Smooth muscle cell (in vitro differentiated cells): ENCODE measurements around the gene DGKZ. TPM values are rescaled to one million over a fixed set of nuclear protein-coding genes. Genes with fewer than 3 reads are reported as not detected.

Experiments
- DNase-seq: peaks from one replicate; lab custom pipeline; 2025; ENCODE audit not compliant: unreplicated experiment; lab: John Stamatoyannopoulos, UW
- H2AFZ ChIP-seq: fragments of 200-600 bp; sonication (generic); 2 replicates; pipeline ENCODE4 v1.6.0; 2016; ENCODE audit warnings: antibody characterized with exemption, low read depth, mild to moderate bottlenecking
- H3F3A ChIP-seq: fragments of 200-600 bp; sonication (generic); 2 replicates; pipeline ENCODE4 v1.6.0; 2017; ENCODE audit warnings: antibody characterized with exemption, low read depth
- H3K27ac ChIP-seq: fragments of 200-600 bp; sonication (generic); 2 replicates; pipeline ENCODE4 v1.5.1; 2016; ENCODE audit warnings: low read depth, mild to moderate bottlenecking
- H3K27me3 ChIP-seq: fragments of 200-600 bp; sonication (generic); 2 replicates; pipeline ENCODE4 v1.6.1; 2016; ENCODE audit warnings: low read depth, mild to moderate bottlenecking
- H3K36me3 ChIP-seq: fragments of 200-600 bp; sonication (generic); 2 replicates; pipeline ENCODE4 v1.5.1; 2016; ENCODE audit warnings: low read depth
- H3K4me1 ChIP-seq: fragments of 200-600 bp; sonication (generic); 2 replicates; pipeline ENCODE4 v1.5.1; 2016; ENCODE audit warnings: low read depth
- H3K4me2 ChIP-seq: fragments of 200-600 bp; sonication (generic); 2 replicates; pipeline ENCODE4 v1.6.0; 2016; ENCODE audit warnings: mild to moderate bottlenecking
- H3K4me3 ChIP-seq: fragments of 200-600 bp; sonication (generic); 2 replicates; pipeline ENCODE4 v1.5.1; 2016; ENCODE audit warnings: mild to moderate bottlenecking
- H3K79me2 ChIP-seq: fragments of 200-600 bp; sonication (generic); 2 replicates; pipeline ENCODE4 v1.6.0; 2016; ENCODE audit warnings: low read depth, mild to moderate bottlenecking
- H3K9ac ChIP-seq: fragments of 200-600 bp; sonication (generic); 2 replicates; pipeline ENCODE4 v1.6.0; 2016; ENCODE audit warnings: low read depth
- H3K9me3 ChIP-seq: fragments of 200-600 bp; sonication (generic); replicated peaks from 2 replicates; pipeline ENCODE4 v1.5.1; 2016; ENCODE audit warnings: low read depth
- H4K20me1 ChIP-seq: fragments of 200-600 bp; sonication (generic); 2 replicates; pipeline ENCODE4 v1.6.0; 2016; ENCODE audit warnings: low read depth
- CTCF ChIP-seq: fragments of 200-600 bp; sonication (generic); IDR thresholded peaks from 2 replicates; pipeline ENCODE4 v1.5.1; 2017; ENCODE audit warnings: borderline replicate concordance, mild to moderate bottlenecking, antibody characterized with exemption; ENCODE audit not compliant: insufficient read depth, poor library complexity, severe bottlenecking
- WGBS: methylation state at CpG from one replicate; pipeline ENCODE4 v1.1.7; 2016; ENCODE audit warnings: low lambda C conversion rate; 5-methylcytosine and 5-hydroxymethylcytosine counted together
- polyA plus RNA-seq: library from polyadenylated mRNA; unstranded; fragments of >200 nt; fragmentation: Nextera tagmentation; extraction: Ambion mirVana; gene quantifications from 2 replicates; pipeline ENCODE4 v1.2.1, GENCODE V29; 2016
- total RNA-seq: library from RNA; depleted of rRNA; stranded (reverse); fragments of >200 nt; gene quantifications from 2 replicates; pipeline ENCODE4 v1.2.3, GENCODE V29; 2014

Gene DGKZ
- total and polyA plus RNA-seq, 2 experiments from 2014 or later: 30.7 to 42.1 TPM

- no peaks in the 10 kb centered on the region for H3K79me2 ChIP-seq
- H3F3A ChIP-seq: peaks cover 5% of the 10 kb centered on the region
- peak overlapping the region; percentile 81 for H3K4me2 ChIP-seq
- H2AFZ ChIP-seq: peak overlapping the region; percentile 44
- no peaks in the 10 kb centered on the region for H3K27me3 ChIP-seq
- DNase-seq: no peak
- H3K9me3 ChIP-seq: no peaks in the 10 kb centered on the region
- H3K4me1 ChIP-seq: peaks cover 22% of the 10 kb centered on the region
- no peak overlapping the region for H3K27ac ChIP-seq
- WGBS: 13% methylated on average over 16 of the region's 16 CpGs
- H3K36me3 ChIP-seq: no peaks in the 10 kb centered on the region
- no peaks in the 10 kb centered on the region for H4K20me1 ChIP-seq
- peak overlapping the region; percentile 27 for H3K4me3 ChIP-seq
- TF ChIP-seq CTCF: no peak
- no peak overlapping the region for H3K9ac ChIP-seq
Measured at GRCh38 chr11:46338988-46339666, 8.1 kb upstream of the DGKZ start.

- H2AFZ ChIP-seq: no peak overlapping the region
- DNase-seq: no peak
- no peaks in the 10 kb centered on the region for H3K36me3 ChIP-seq
Measured at GRCh38 chr11:46339816-46340215, 7.4 kb upstream of the DGKZ start.

GRCh38 chr11:46341454-46341853 is 5.8 kb upstream of the DGKZ start:
- Histone ChIP-seq H2AFZ (no peak overlapping the region), H3K4me1 (peaks cover 15% of the 10 kb centered on the region)
- 94% methylated on average over 3 of the region's 3 CpGs for WGBS

More at GRCh38 chr11:46339816-46340215, 7.4 kb upstream of the DGKZ start:
- H3K79me2 ChIP-seq: no peaks in the 10 kb centered on the region
- H3K4me3 ChIP-seq: no peak overlapping the region
- no peak overlapping the region for H3K27ac ChIP-seq
- TF ChIP-seq CTCF: no peak
- no peaks in the 10 kb centered on the region for H3K27me3 ChIP-seq
- 63% methylated on average over 2 of the region's 2 CpGs for WGBS
- peaks cover 22% of the 10 kb centered on the region for H3K4me1 ChIP-seq
- H3K4me2 ChIP-seq: no peak overlapping the region
- H4K20me1 ChIP-seq: no peaks in the 10 kb centered on the region
- no peak overlapping the region for H3K9ac ChIP-seq
- peaks cover 5% of the 10 kb centered on the region for H3F3A ChIP-seq
- no peaks in the 10 kb centered on the region for H3K9me3 ChIP-seq

More at GRCh38 chr11:46341454-46341853, 5.8 kb upstream of the DGKZ start:
- Histone ChIP-seq H3K4me2 (no peak overlapping the region), H3K9ac (no peak overlapping the region), H3K79me2 (no peaks in the 10 kb centered on the region), H3K27me3 (no peaks in the 10 kb centered on the region), H3F3A (peaks cover 5% of the 10 kb centered on the region), H3K4me3 (no peak overlapping the region), H3K9me3 (no peaks in the 10 kb centered on the region), H4K20me1 (no peaks in the 10 kb centered on the region), H3K27ac (no peak overlapping the region), H3K36me3 (no peaks in the 10 kb centered on the region)
- TF ChIP-seq CTCF: no peak
- no peak for DNase-seq
